Dedifferentiated amniotic fluid mesenchymal stem cell (primary cell): ENCODE data around the gene LRRC4C.
"Not testable (repeated sequence)": the region's sequence is repeated elsewhere in the genome, so short reads cannot be mapped to it uniquely, and the experiment has no call there.

Experiments
- DNase-seq: peaks from one replicate; pipeline ENCODE4 v3.0.0-alpha.2; 2016; ENCODE audit errors: extremely low spot score

LRRC4C gene

DNA sequence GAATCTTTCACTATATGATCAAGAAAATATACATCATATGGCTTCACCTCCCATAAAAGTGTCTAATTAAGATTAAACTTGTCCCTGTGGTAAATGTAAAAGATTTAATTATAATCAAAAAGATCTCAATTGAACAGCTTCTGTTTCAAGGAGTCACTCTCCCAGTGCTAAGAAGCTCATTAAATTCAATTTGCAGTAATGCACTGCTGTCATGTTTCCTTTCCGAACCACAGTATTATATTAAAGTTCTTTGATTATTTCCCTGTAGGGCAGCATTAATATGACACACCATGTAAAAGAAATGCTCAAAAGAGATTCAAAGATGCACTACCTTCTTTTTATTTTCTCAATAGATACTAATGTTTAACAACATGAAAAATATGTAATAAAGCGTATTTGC, 758.4 kb downstream of the LRRC4C start:
- no peak for DNase-seq

DNA sequence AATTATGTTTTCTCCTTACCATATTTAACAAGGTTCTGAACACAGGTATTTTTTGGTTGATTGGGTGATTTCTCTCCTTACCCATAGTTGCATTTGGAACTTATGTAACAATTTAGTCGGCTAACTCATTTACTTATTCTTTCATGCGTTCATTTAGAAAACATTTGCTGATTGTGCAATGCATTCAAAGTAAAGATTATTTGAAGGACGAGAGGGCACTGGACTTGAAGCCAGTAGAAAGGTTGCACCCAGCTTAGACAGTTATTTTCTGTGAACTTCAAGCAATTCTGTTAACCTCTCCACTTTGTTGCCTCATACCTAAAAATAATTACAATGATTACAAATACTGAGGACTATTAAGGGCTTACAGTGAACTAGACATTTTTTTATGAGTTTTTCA, 769.6 kb downstream of the LRRC4C start:
- DNase-seq = no peak

- no peak for DNase-seq
Measured at GRCh38 chr11:40688369-40688768, 771.1 kb downstream of the LRRC4C start.

GRCh38 chr11:40686765-40687164, 772.7 kb downstream of the LRRC4C start:
- DNase-seq = no peak

- DNase-seq = no peak
Measured at GRCh38 chr11:40683010-40683409, 776.4 kb downstream of the LRRC4C start.

DNA sequence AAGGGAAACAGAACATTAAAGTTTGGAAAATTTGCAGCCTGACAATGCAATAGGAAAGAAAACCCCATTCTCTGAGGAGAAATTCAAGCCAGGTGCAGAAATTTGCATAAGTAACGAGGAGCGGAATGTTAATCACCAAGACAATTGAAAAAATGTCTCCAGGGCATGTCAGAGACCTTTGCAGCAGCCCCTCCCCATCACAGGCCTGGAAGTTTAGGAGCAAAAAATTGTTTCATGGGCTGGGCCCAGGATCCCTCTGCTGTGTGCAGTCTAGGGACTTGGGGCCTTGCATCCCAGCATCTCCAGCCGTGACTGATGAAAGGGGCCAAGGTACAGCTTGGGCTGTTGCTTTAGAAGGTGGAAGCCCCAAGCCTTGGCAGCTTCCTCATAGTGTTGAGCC, 780.2 kb downstream of the LRRC4C start:
- no peak for DNase-seq

GRCh38 chr11:40647295-40647694, 812.2 kb downstream of the LRRC4C start:
- DNase-seq = no peak

GRCh38 chr11:40642284-40642683, 817.2 kb downstream of the LRRC4C start:
- no peak for DNase-seq

DNA sequence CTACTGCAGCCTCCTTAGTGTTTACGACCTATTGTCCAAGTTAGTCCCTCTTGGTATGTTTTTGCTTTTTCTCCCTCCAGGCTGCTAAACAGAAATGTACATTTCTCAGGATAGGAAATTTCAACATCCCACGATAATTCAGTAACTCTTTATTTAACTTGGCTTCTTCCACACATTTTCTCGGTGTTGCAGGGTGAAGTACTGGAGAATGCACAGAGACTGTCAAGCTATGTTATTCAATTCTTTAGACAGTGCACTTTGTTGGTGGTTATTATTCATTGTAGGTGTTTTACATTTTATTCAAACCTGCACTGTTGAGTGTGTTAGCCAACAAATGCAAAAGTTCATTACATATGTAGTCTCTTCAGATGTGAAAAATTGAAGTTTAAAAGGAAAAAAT, 839.8 kb downstream of the LRRC4C start:
- no peak for DNase-seq

GRCh38 chr11:40606800-40607199, 852.7 kb downstream of the LRRC4C start:
- DNase-seq = no peak

DNA sequence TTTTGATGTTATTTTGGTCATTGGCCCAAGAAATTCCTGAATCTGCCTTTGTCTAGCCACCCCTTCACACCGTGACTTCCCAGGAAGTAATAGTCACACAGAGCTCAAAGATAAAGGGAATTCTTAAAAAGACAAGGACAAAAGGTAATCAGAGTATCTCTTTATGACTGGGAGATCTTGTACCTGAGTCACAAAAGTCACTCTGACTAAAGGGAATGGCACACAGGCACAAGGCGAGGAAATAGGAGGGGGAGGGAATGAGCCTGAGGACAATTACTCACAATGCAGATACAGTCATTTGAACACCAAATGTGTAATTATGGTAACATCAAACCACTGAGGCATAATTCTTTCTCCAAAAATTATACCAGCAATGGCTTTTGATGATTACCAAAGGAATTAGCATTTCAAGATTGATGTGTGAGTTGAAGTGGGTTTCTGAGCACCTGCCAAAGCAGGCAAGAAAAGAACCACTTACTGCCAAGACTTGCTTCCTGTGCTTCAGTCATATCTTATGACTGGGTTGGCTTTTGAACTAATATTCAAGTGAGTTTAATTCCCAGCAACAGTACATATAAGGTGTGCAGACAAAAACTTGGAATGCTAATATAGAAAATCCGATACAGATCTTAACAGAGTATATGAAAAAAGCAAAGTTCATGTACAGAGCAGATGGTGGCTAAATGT, 856.4 kb downstream of the LRRC4C start:
- no peak for DNase-seq

DNA sequence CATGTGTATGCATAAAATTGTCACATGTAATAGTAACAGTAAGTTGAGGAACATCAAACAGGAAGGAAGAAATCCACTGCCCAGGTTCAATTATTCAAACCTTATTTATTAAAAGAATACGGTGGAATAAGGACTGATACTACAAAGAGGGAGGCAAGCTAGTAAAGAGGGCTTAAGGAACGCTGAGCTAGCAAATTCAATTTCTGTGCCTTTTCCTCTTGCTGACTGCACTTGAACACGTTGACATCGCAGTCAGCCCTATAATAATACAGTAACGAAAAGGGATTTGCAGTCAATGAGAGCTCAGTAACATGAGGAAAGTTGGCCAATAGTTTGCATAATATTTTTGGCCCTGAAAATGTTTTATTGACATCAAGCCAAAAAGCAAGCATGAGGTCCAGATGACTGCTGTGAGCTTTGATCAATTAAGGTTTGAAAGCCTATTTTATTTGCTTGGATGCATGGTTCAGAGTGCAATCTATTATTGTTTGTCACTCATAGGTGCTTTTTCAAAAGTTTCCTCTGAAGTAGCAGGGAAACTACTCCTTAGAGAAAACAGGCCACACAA, 861.8 kb downstream of the LRRC4C start:
- DNase-seq = no peak

GRCh38 chr11:40573254-40573891, 886.1 kb downstream of the LRRC4C start:
- no peak for DNase-seq

DNA sequence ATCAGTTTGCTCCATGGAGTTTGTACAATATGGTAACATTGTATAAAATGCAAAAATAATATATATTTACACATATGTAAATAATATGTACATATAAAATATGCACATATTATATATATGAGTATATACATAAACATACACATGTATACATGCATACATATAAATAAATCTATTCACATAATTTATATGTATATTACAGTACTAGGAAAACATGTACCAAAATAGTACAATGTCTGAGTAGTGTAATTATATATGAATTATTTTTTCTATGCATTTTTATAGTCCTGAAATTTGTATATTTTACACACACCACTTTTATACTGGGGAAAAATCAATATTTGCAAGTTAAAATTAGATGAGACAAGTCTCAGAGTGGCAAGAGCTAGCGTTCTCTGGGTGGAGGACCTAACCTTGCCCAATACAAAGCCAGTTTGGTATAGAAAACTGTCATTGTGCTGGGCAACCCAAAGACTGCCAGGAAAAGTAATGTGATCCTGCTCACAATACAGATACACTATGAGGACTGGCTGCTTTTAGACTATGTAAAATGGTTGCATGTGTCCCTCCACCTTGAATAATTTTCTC, 889.4 kb downstream of the LRRC4C start:
- no peak for DNase-seq

- DNase-seq = no peak
Measured at GRCh38 chr11:40567392-40567791, 892.1 kb downstream of the LRRC4C start.

GRCh38 chr11:40544162-40544561, 915.3 kb downstream of the LRRC4C start:
- DNase-seq = no peak

GRCh38 chr11:40542821-40543220, 916.6 kb downstream of the LRRC4C start:
- no peak for DNase-seq

GRCh38 chr11:40537734-40538133, 921.7 kb downstream of the LRRC4C start:
- no peak for DNase-seq

GRCh38 chr11:40522080-40522479, 937.4 kb downstream of the LRRC4C start:
- not testable (repeated sequence) for DNase-seq

GRCh38 chr11:40517122-40517521, 942.3 kb downstream of the LRRC4C start:
- DNase-seq = no peak

DNA sequence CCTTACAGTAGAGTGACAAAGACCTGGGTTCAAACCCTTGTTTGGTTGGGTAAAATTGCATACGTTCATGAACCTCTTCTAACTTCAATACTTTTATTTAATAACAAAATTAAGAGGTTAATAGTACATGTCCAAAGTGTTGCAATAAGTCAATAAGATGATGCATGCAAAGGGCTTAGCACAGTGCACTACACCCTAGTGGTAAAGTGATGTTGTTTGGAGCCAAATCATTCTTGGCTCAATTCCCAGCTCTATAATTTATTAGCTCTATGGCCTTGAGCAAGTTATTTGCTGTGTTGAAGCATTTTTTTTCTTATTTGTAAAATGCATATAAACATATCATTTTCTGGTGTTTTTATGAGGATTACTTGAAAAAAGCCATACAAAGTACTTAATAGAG, 945.3 kb downstream of the LRRC4C start:
- no peak for DNase-seq

- no peak for DNase-seq
Measured at GRCh38 chr11:40513281-40513680, 946.2 kb downstream of the LRRC4C start.

DNA sequence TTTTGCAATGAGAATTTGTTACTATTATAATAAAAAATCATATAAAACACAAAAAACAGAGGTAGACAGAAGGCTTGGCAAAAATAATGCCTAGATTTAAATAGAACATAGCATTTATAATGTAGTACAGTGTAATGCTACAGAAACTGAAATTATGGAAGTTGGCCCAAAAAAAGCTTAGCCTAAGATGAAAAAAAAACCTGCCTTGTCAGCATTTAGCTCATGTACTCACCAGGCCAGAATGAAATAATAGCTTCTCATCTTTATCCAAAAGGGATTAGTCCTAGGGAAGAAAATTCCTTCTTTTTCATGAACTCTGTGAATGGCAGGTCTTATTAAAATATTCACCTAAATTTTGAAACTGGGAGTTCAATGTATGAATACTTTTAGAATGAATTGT, 951.1 kb downstream of the LRRC4C start:
- DNase-seq = no peak
